Brain pericyte (primary cell): ENCODE data around the gene GID4.
"Not testable (repeated sequence)": the region's sequence is repeated elsewhere in the genome, so short reads cannot be mapped to it uniquely, and the experiment has no call there.

Experiments used
- DNase-seq: peaks from one replicate; pipeline ENCODE4 v3.0.0-alpha.2; 2012; ENCODE audit warnings: low read depth, low spot score

Gene GID4

DNA sequence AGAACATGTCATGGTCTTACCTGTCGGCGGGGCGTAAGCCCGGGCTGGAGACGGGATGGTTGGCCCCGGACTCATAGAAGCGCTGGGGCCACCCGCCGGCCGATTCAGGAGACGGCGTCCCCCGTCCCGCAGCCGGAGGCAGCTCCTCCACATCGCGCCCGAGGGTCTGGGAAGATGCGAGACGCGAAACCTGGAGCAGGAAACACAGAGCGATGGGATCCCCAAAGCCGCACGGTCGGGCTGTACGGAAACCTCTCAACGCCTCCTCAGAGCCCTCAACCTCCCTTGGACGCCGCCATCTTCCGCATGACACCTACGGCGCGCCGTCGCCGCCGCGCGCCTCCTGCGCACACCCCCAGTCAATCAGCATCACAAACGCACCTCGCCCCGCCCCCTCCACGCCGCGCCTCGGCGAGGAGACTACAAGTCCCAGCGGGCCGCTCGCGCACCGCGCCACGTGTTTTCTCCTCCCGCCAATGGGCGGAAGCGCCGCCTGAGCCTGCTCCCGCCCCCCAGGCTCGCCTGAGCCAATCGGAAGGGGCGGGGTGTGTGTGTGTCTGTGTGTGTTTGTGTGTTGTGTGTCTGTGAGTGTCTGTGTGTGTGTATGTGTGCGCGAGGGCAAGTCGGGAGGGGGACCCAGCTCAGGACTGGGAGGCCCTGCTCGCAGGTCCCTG is at the start of gene GID4, which contains the start of gene ATPAF2:
Gene GID4 (plus strand): TSS at position 548 of the 674 bp plus-strand sequence. CDS start 57 bp downstream, at position 605.
Gene ATPAF2 (minus strand): TSS at position 308 of the 674 bp plus-strand sequence. CDS start 155 bp downstream, at position 153.
- peak; percentile 96 for DNase-seq

DNA sequence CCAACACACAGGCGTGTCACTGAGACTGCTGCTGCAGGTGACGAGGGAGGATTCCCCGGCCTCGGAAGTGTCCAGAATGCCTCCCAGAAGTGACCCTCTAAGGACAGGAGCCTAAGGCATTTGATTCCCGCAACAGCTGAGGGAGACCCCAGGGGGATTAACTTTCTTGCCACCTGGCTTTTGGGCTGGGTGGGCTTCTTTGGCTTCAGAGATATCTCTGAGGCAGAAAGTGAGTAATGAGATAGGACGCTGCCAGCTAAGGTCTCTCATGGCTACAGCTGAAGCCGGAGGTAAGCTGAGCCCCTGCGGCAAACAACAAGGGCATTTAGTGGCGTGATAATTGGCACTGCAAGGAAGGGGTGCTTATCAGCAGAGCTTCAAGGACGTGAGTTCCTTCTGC is 49.6 kb upstream of the GID4 start:
- DNase-seq, result no peak

DNA sequence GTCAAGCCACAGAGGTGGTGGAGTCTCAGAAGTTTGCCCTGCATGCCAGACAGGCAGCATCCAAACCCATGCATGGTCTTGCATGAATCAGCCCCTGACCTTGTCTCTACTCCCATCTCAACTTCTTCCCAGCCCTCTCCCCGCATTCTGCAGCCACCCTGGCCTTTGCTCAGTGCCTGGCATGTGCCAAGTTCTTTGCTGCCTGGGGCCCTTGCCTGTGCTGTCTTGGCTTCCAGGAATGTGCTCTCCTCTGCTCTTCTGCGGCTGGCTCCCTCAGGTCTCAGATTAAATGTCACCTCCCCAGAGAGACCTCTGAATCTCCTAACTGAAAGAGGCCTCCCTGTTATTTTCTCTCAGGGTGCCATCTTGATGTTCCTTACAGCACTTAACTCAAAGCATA is 48.9 kb upstream of the GID4 start:
- DNase-seq, result no peak

DNA sequence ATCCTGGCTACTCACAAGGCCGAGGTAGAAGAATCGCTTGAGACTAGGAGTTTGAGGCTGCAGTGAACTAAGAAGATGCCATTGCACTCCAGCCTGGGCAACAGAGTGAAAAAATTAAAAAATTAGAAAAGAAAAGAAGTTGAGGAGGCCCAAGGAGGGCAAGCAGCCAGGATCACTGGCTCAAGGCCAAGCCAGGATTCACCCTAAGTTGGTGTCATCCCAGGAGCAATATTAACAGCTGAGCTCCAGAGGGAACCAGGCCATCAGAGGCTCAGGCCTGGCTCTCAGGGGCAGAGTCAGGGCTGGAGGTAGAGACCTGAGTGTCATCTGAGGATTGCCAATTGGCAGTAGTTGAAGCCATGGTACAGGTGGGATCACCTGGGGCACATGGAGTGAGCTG is 45.8 kb upstream of the GID4 start:
- DNase-seq, result no peak

DNA sequence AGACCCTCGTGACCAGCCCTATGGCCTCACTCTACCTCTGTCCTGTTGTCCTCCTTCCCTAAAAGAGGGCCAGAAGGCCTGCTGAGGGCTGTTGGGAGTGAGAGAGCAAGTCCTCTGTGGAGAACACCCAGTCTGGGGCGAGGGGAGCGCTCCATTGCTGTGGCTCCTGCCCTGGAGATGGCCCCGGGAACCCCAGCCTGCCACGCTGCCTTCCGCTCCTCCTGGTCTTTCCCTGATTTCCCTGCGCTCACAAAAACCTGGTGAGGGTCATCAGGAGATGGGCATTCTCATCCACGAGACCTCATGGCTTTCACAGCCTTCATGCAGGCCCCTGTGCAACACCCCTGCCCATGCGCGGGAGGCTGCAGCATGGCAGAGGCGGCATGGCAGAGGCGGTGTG is 45.4 kb upstream of the GID4 start:
- no peak for DNase-seq

DNA sequence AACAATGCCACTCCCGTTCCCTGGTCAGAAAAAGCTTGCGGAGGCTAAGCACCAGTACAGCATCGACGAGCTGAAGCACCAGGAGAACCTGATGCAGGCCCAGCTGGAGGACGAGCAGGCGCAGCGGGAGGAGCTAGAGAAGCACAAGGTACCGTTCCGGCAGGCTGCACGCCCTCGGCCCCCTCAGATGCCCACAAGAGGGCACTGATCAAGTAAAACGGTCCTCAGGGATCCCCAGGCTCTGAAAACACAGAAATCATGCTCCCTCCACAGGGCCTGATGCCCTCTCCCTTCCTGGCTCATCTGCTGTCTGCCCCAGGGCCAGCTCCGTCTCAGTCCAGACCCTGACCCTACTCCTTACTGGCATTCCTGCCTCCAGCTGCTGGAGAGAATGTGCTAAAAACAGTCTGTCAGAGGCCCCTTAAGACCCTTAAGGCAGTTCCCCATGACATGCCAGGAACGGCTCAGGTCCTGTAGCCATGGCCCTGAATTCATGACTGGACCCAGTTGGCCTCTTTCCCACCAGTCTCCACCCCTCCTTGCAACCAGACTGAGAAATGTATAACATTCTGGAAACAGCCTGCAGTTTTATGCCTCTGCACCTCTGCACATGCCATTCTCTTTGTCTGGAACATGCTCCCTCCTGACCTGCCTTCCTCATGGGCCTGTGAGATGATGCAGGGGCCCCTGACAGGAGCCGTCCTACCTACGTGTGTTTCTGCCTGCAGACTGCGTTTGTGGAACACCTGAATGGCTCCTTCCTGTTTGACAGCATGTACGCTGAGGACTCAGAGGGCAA is 44.7 kb upstream of the GID4 start:
- DNase-seq, result no peak

DNA sequence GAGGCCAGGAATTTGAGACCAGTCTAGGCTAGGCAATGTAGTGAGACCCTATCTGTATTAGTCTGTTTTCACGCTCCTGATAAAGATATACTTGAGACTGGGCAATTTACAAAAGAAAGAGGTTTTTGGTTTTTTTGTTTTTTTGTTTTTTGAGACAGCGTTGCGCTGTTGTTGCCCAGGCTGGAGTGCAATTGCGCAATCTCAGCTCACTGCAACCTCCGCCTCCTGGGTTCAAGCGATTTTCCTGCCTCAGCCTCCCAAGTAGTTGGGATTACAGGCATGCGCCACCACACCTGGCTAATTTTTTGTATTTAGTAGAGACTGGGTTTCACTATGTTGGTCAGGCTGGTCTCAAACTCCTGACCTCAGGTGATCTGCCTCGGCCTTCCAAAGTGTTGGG is 43.3 kb upstream of the GID4 start:
- not testable (repeated sequence) for DNase-seq

DNA sequence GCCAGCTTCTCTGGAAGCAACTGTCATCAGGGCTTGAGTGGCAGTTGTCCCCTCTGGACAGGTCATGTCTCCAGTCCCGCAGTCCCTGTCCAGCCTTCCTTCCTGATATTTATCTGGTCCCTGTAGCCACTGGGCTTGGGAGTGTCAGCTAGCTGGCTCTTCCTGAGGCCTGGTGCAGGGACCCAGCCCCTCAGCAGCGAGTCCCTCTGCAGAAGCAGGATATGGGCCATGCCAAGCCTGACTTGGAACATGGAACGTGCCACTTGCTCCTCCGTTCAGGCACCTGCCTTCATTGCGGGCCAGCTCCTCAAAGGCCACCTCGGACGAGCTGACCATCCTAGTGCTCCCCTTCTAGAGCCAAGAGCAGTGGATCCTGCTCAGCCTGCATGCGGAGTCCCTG is 40.3 kb upstream of the GID4 start:
- DNase-seq, result no peak

DNA sequence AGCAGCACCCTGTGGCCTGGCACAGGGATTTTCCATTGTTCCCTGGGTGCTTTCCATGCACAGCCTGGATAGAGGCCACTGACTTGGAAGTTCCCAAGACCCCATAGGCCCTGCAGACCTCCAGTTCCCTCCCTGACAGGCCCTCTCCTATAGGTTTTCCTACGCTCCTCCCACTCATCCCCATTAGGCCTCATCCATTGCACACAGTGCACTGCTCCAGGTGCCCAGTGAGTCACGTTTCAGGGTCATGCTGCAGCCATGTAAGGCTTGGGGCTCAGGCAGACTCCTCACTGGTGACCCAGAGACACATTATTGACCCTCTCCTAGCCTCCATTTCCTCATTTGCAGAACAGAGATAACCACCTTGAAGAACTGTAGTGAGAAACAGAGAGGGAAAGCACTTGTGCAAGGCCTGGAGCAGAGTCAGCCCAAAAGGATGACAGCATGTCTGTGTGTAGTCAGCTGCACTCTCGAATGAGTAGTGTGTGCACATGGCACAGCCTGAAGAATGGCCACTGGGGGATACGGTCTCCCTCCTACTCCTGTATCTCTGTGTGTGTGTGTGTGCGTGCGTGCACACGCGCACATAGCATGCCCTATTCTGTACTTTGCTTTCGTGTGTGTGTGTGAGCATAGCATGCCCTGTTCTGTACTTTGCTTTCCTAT is 39.7 kb upstream of the GID4 start:
- no peak for DNase-seq

DNA sequence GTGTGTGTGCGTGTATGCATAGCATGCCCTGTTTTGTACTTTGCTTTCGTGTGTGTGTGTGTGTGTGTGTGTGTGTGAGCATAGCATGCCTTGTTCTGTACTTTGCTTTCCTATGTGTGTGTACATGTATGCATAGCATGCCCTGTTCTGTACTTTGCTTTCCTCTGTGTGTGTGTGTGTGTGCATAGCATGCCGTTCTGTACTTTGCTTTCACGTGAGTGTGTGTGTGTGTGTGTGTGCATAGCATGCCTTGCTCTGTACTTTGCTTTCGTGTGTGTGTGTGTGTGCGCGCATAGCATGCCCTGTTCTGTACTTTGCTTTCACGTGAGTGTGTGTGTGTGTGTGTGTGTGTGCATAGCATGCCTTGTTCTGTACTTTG is 39.2 kb upstream of the GID4 start:
- no peak for DNase-seq

DNA sequence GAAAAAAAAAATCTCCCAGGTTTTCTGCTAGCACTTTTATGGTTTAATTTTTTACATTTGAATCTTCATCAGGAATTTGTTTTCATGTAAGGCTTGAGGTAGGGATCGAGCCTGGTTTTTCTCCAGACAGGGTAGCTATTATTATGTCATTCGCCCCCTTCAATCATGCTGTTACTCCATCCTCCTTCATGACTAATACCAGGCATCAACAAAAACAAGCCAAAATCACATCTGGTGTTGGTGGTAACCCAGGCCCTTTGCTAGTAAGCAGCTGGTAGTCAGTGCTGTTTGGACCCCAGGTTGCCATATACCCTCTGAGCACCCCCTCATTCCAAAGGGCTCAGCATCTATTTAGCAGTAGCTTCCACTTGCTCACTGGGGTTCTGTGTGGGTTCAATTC is 37.0 kb upstream of the GID4 start:
- no peak for DNase-seq

DNA sequence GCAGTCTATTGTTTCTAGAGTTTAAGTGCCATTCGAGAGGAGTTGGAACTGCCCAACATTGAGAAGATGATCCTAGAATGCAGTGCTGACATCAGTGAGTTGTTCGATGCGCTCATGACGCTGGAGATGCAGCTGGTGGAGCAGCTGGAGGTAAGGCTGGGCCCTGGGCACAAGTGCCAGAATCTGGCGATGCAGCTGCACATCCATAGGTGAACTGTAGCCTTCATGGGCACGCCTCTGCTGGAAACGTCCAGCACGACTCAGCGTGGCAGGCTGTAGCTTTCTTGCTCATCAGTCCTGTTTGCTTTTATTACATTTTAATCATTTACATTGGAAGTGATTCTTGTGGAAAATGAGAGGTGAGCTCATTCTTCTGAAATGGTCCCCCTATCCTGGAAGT is 34.9 kb upstream of the GID4 start:
- DNase-seq, result no peak

DNA sequence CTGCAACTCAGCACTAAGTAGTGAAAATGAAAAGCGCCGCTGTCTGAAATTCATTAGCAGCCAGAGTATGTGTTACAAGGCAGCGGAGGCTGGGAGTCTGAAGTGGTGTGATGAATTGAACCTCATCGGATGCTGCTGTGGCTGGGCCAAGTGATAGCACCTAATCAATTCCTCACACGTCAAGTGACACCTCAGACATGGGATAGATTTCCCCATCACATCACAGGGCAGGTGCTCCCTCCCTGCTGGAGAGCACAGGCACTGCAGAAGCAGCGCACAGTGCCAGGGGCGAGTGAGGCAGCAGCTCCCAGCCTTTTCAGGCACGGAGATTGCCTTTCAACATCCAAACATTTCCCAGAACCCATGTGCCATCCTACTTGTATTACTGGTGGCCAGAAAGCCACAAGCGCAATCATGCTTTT is 34.3 kb upstream of the GID4 start:
- DNase-seq, result no peak

DNA sequence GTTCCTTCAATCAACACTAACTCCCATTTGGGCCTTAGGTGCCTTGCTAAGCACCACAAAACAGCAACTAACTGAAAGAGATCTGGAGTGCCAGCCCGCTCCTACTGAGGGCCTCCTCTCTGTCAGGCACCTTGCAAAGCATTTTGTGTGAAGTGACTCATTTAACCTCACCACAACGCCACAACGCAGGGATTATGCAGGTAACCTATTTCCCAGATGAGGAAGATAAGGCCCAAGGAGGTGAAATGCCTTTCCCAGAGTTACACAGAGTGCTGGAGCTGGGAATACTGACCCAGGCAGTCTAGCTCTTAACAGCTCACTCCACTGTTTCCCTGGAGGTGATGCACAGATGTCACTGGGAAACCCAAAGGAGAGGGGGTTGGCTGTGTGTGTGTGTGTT is 33.7 kb upstream of the GID4 start:
- no peak for DNase-seq

DNA sequence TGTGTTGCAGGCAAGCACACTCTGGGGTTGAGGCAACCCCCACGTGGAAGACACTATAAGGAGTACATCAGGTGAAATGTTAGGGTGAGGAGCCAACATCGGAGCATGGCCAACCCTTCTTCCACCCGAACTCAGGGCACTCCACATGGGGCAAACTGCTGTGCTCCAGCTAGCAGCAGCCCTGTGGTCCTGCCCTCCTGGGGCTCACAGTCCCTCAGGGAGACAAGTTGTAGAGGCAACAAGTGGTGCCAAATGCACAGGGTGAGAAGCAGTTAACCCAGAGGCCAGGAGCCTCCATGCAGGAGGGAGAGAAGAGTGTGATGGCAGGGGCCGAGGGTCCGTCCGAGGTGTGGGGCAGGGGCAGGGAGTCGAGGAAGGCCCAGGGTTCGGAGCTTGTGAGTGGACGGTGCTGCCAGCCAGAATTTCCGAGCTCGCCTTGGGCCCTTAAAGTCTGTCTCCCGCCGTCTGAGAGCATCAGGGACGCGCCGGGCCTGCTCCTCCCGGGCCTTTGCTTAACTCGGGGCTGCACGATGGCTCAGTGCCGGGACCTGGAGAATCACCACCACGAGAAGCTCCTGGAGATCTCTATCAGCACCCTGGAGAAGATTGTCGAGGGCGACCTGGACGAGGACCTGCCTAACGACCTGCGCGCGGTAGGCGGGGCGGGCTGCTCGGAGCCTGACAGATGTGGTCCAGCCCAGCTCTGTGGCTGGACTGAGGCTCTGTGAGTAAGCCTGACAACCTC is 32.5 kb upstream of the GID4 start:
- no peak for DNase-seq

DNA sequence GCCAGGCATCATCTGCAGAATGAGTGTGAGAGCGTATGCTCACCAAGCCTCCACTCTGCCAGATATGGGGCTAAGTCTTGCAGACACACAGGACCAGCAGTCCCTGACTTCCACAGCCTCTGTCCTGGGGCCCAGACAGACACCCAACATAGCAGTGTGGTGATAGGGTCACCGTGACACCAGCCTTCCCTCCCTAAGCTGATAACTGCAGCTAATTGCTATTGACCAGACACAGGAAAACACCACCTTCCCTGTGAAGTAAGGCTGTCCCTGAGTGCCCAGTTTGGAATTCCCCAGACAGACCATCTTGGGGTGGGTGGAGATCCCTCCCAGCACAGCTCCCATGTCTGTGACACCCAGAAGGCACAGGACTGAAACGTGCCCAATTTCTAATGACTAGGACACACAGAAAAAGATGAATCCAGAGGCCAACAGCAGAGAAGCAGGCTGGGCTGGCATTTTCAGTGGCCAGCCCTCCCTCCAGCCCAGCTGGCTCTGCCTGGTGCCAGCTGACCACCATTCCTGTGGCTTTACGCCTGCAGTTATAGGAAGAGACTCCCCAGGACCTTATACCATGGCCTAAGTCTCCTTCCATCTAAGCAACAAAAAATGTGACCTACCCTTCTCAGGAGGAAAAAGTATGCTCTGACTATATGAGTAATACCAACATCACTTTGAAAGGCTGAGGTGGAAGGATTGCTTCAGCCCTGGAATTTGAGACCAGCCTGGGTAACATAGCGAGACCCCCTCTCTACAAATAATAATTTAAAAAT is 30.5 kb upstream of the GID4 start:
- no peak for DNase-seq

DNA sequence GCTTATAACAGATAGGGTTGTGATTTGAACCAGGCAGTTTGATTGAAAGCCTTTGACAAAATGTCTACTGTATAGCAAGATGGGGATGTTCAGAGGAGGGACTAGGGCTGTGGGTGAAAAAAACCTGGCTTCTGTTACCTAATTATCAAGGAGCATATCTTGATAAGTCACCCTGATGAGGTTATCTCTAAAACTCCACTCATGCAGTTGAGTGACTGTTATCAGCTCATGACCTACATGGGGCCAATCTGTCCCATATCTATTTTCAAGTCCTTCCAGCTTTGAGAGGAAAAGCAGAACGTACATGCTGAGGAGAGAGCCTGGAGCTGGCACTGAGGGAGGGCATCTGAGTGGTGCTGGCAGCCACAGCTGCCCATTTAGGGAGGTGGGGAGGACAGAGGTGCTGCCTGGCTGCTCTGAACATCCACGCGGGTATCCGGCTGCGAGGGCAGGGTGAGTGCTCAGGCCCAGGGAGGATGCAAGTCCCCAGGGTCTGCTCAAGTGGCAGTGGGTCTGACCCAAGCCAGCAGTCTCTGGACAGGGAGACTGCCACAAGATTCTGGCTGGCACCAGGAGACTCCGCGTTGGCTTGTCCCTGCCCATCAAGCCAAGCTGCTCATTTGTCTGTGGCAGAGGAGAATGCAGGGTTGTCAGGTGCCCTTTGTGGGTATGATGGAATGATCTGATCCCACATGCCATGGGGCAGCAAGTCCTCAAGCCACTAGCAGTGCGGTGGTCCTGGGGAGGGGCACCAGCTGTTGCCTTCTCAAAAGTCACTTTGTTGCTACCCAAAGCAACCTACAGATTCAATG is 29.4 kb upstream of the GID4 start:
- DNase-seq, result no peak

DNA sequence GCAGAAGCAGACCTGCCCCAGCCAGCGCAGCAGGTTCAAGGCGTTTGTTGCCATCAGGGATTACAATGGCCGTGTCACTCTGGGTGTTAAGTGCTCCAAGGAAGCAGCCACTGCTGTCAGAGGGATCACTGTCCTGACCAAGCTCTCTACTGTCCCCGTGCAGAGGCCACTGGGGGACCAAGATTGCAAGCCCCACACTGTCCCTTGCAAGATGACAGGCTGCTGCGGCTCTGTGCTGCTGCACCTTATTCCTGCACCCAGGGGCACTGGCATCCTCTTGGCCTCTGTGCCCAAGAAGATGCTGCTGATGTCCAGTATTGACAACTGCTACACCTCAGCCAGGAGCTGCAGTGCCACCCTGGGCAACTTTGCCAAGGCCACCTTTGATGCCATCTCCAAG is 27.9 kb upstream of the GID4 start:
- DNase-seq, result no peak

DNA sequence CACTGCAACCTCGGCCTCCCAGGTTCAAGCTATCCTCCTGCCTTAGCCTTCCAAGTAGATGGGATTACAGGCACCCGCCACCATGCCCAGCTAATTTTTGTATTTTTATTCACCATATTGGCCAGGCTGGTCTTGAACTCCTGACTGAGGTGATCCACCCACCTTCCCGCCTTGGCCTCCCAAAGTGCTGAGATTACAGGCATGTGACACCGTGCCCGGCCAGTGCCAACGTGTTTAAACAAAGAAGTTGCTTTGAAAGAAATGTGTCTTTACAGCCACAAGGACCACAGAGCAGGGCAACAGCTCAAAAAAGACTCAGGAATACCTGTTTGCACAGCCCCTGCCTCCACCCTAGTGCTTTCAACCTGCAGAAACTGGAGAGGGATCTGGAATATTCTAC is 25.2 kb upstream of the GID4 start:
- no peak for DNase-seq

DNA sequence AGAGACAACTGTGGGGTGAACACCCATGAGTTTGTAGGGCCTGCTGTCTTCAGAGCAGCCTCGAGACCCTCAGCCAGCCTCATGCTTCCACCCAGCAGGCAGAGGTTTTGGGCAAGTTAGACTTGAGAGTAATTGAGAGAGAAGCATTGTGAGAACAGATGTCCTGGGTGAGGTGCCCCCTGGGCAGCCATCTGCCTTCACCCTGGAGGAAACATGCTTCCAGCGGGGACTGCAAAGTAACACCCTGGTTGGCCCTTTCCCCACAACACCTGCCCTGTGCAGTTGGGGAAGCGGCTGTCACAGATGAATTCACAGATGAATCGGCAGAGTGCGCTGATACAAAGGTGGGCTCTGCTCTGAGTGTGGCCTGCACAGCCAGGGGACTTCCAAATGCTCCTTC is 23.6 kb upstream of the GID4 start:
- no peak for DNase-seq
